RKO (cell line): ENCODE measurements around the gene TIMM17A.

Source experiments
- DNase-seq: peaks from one replicate; pipeline ENCODE4 v3.0.0-alpha.2; 2016; ENCODE audit warnings: low spot score

TIMM17A gene

DNA sequence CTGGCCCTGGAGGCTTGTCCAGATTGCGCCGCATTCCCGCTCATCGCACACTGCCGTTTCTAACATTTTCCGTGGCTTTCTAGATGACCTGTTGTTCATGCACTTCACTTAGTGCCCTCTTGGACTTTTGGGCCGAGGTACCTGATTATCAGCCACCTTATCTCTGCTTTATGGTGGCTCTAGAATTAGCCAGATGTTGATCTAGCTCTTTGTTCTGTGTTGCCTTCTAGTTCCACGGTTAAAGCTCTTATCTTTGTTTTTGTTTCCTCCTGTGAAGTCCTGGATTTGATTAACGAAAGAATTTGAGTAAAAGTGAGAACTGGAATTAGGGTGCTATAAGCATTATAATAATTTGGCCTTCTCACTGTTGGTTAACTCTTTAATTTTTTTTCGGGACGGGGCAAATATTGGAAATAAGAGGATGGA is 28.1 kb downstream of the TIMM17A start:
- DNase-seq, result no peak

DNA sequence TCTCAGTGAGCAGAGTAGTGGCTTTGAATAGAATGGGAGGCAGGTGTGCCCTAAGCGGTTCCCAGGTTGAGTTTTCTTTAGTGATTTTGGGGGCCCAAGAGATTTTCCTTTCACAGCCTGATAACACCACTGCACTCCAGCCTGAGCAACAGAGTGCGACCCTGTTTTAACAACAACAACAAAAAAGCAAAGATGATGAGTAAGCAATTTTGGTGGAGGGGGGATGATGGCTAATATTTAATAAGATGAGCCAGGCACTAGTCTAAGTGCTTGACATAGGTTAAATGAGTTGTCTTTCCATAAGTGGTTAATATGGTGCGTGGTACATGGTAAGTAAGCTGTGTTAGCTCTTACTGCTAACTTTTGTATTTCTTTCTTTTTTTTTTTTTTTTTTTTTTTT is 29.1 kb downstream of the TIMM17A start:
- DNase-seq, result no peak

DNA sequence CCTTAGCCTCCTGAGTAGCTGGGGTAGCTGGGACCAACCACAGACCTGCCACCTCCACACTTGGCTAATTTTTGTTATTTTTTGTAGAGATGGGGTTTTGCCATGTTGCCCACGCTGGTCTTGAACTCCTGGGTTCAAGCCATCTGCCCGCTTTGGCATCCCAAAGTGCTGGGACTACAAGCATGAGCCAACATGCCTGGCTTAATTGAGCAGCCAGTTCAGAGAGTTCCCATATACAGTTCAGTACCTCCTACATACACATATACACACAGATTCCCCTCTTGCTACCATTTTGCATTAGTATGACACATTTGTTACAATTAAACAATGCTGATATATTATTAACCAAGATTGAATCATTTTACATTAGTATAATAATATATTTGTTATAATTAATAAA is 30.1 kb downstream of the TIMM17A start:
- no peak for DNase-seq

DNA sequence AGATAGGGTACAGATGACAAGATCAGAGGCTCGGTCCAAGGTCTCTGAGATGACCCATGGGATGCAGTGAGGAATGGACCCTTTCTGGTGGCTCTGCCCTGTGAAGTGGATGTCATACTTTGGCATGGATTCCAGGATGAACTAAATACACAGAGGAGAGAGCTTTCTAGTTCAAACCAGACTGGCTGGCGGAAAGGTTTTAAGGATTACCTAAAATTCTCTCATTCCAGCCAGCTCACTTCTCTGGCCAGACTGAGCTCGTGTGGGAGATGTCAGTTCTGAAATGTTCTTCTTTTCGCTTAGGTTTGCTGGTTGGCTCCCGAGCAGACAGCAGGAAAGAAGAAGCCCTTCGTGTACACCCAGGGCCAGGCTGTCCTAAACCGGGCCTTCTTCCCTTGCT is 33.3 kb downstream of the TIMM17A start:
- no peak for DNase-seq

DNA sequence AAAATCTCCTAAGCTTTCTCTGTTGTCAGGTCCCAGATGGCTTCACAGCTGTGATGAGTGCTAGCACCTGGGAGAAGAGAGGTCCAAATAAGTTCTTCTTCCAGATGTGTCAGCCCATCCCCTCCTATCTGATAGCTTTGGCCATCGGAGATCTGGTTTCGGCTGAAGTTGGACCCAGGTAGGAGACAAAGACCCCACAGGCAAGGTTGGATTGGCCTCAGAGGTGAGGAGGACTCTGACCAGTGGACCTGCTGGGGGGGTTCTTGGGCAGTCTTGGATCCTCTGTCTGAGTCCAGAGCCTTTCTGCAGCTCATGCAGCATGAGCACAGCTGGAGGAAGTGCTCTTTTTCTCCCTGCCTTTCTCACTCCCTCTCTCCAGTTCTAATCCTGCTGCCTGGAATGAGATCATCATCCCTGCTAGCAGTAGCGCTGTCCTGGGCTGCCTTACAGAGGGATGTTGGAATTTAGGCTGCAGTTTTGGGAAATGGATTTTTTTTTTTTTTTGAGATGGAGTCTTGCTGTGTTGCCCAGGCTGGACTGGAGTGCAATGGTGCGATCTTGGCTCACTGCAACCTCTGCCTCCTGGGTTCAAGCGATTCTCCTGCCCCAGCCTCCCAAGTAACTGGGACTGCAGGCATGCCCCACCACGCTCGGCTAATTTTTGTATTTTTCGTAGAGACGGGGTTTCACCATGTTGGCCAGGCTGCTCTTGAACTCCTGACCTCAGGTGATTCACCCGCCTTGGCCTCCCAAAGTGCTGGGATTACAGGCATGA is 34.2 kb downstream of the TIMM17A start:
- no peak for DNase-seq

DNA sequence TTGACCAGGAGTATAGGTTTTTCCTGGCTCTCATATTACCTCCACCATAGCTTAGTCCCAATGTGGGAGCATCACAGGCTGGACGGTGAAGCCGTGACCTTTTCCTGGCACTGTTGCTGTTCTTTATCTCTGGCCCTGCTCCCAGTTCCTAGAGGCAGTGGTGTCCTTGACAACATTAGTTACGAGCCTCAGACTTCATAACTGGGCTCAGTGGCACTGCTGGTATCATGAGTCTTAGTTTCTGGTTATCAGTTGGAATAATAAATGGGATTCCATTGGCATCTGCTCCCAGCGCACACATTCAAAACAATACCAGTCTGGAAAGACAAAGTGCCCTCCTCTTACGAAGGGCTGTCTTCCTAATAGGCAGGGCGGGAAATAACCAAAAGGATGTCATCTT is 35.1 kb downstream of the TIMM17A start:
- no peak for DNase-seq

DNA sequence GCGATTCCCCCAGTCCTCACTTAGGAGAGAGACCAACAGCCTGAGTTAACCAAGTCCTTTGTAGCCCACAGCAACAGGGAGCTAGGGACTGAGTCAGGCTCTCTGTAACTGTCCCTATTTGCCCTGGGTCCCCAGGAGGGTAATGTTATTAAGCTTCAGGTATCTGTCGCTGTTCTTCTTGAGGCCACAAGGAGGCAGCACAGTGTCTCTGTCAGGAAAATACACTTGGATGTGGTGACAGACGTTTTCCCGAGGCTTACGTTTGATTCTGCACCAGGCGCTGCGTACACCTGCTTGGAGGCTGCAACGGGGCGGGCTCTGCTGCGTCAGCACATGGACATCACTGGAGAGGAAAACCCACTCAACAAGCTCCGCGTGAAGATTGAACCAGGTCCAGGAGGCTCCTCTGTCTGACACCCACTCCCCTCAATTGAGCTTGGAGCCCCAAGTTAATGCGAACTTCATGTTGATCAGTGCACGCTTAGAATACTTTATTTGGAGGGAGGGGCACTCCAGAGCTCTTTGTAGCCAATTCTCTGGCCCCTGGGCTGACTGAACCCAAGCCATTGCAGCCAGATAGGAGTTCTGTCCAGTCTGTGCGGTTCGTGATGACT is 44.4 kb downstream of the TIMM17A start:
- DNase-seq, result peak; percentile 61

DNA sequence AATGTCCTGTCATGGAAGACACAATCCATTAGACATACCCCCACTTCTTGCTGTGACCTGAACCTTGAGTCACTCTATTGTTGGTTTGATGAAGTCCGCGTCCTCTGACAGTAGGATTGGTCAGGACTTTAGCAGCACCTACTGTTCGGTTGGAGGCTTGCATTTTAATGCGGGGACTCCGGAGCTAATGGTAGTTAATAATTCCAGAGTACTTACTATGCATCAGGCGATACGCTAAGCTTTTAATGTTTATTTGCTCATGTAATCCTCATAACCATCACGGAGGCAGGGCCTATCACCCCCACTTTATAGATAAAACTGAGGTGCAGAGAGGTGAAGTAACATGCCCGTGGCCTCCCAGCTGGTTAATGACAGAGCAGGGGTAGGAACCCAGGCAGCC is 47.2 kb downstream of the TIMM17A start:
- no peak for DNase-seq

DNA sequence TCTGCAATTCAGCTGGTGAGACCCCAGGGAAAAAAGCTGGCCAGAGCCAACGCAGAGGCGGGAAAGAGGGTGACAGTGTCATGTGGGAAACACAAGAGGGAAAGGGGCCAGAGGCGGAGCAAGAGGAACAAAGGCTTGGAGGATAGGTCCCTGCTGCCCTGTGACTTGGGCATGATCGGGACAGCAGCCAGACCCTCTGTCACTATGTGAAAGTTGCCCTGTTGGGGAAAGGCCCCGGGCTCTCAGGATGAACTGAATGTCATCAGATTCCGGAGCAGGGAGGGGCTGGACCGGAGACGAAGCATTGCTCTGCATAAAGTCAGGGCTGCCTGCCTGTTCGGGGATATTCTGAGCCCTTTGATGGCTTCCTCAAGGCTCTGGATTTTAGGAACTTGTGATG is 49.4 kb downstream of the TIMM17A start:
- no peak for DNase-seq

DNA sequence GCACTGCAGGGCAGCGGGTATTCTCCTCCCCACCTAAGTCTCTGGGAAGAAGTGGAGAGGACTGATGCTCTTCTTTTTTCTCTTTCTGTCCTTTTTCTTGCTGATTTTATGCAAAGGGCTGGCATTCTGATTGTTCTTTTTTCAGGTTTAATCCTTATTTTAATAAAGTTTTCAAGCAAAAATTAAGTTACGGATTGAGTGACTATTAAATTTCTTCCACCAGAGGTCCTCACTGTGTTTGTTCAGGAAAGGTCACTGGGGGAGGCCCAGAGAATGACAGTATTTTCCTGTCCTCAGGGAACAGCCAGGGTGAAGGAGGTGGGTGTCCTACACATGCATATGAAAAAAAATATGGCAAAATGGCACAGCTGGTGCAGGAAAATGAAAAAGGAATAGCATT is 50.7 kb downstream of the TIMM17A start:
- DNase-seq, result peak; percentile 46

DNA sequence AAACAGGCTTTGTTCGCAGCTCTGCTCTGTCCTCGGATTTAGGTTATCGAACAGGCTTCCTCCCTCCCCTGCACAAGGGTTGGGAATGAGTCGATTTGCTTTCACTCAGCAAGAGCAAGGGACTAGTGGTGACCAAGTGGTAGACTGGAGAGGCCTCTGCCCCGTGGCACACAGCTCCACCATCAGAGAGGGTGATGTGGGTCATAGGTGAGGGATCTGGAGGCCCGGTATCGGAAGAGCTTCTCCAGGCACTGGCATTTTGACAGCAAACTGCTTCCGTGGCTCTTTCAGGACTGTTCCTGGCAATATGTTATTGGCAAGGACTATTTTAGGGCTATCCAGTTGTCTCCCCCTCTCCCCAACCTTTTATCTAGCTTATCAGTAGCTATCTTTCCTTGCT is 52.0 kb downstream of the TIMM17A start:
- no peak for DNase-seq

DNA sequence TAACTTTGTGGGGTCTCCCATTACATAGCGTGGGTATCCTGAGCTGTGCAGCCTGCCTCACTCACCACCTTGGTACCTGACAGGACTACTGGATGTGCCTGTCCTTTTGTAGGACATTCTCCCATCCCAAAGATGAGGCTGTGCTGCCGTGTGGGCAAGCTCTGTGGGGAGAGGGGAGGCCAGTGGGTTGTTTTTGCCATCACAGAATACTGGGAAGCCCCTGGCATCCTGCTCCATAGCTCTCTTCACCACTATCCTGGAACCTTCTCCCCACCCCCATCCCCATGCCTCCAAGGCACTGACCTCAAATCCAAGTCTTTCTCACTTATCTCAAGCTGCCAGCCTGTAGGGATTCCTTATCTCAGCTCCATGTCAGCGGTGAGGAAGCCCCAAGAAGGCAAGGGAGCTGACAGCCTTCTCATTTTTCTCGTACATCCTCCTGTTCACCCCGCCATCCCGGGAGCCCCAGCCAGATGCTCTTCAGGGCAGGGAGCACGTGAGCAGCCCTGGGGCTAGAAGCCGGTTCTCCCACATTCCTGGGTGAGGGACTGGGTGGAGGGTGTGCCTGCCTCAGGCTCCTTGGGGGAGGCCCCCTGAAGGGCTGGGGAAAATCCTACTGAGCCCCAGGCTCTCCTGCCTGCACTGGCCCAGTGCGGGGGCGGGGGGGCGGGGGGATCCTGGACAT is 52.6 kb downstream of the TIMM17A start:
- DNase-seq, result no peak

DNA sequence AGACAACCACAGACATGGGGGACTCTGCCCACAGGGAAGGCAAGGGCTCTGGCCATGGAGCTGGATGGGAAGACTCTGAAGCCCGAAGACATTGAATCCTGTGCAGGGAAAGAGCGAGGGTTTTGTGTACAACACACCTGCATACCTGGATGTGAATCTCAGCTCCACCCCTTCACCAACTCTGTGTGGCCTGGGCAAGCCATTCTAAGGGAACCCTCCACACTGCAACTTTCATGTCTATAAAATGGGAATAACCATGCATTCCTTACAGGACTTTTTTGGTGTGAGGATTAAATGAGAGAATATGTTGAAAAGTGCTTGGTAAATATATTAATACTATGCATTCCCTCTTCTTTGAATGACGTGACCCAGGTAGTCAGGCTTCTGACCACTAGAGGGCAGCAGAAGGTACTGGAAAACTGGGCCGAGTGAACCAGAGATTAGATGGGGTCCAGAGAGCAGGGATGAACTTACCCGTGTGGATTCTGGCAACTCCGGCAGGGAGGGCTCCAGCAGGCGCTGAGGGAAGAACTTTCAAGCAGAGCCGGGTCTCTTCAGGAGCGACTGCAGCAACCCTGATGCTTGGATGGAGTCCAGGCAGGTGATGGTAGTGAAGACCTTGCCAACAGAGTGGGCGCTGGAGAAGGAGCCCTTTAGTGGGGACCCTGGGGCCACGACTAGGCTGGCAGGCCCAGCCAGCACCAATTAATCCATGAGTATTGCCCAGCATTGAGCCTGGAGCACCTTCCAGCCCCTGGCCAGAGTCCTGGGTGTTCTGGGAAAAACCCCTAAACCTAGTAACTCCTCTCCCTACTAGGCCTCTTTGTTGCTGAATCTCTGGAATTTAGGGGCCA is 54.2 kb downstream of the TIMM17A start:
- peak; percentile 65 for DNase-seq

DNA sequence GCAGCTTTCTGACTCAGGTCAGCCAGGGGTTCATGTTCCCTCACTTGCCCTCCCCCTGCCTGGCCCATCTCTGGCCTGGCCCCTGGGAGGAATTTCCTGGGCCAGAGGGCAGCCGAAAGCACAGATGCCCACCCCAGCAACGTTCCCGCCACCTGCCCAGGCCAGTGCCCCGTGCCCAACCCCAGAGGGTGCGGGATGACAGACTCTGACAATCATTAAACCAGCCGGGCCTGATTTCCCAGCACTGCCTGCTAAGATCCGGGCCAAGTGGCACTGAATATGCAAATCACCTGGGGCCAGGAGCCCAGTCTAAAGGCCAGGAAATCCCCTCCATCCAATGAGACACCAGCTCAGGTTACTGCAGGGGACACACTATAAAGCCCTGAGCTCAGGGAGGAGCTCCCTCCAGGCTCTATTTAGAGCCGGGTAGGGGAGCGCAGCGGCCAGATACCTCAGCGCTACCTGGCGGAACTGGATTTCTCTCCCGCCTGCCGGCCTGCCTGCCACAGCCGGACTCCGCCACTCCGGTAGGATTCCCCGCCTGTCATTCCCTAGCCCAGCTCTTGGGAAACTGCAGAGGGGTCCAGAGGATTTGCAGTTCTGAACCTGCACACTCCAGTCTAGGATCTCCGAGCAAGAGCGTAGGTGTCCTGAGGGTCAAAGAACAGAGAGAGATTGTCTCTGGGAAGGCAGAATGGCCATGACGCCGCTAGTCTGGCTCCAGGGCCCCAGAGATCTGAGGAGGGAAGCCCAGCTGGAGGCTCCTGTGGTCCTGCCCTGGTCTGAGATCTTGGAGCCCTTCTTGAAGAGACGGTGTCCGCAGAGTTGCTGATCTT is 55.1 kb downstream of the TIMM17A start, which contains the start of gene ELF3:
Gene ELF3, plus strand, starts transcription at position 408 of the 836 bp plus-strand sequence. CDS start 550 bp downstream, outside the sequence.
- no peak for DNase-seq

DNA sequence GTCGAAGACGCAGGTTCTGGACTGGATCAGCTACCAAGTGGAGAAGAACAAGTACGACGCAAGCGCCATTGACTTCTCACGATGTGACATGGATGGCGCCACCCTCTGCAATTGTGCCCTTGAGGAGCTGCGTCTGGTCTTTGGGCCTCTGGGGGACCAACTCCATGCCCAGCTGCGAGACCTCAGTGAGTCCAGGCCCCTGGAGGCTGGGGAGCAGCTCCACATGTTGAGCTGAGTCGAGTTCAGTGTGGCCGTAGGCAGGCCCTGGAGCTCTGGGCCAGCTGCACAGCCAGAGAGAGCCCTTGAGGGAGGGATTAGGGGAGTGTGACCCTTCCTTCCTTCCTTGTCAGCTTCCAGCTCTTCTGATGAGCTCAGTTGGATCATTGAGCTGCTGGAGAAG is 56.7 kb downstream of the TIMM17A start:
- DNase-seq, result no peak

DNA sequence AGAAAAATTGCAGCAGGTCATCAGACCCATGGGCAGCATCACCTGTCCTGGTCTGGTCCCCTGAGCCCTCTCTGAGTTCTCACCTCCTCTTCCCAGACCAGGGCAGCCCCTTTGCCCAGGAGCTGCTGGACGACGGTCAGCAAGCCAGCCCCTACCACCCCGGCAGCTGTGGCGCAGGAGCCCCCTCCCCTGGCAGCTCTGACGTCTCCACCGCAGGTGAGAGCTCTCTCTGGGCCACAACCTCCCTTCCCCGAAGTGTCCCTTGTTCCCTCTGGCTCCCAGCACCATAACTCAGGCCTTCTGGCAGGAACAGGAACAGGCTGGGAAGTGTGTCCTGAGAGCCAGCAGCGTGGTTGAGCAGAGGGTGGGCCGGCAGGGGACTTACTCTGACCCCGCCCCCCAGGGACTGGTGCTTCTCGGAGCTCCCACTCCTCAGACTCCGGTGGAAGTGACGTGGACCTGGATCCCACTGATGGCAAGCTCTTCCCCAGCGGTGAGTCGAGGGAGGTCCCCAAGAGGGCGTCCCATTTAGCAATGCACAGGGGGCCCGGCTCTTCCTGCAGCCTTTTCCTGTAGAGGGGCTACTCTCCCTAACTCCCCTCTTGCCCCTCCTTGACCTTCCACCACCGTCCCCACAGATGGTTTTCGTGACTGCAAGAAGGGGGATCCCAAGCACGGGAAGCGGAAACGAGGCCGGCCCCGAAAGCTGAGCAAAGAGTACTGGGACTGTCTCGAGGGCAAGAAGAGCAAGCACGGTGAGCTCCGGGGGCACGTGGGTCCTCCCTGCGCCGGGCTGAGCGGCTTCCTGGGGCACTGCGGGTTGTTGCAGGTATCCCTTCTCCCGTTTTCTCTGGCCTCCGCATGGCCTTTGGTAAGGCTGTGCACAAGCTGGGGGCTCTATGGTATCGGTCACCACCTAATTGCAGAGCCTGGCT is 57.5 kb downstream of the TIMM17A start:
- DNase-seq, result no peak

DNA sequence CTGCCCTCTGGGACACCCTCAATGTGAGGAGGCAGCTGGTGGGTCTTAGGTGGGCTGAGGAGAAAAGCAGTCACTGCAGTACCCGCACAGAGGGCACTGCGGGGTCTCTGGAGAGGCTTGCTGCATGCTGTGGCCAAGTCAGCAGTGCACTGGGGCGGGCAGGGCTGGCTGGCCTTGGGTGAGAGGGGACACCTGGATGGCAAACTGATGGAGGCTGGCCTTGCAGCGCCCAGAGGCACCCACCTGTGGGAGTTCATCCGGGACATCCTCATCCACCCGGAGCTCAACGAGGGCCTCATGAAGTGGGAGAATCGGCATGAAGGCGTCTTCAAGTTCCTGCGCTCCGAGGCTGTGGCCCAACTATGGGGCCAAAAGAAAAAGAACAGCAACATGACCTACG is 58.3 kb downstream of the TIMM17A start:
- DNase-seq, result no peak

DNA sequence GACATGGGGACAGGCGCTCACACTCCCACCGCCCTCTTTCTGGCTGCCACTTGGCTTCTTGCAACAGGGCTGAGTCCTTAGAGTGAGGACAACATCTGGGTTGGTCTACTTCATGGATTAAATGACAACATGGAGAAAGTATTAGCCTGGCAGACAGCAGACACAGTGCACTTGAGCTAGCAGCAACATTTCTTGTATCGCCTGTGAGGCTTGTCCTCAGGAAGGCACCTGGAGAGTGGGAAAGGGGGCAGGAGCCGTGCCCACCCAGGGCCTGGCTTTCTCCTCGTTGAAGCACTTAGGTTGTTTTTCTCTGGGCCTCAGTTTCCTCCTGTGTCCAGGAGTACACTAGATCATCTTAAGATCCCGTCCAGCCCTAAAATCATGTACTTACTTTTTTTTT is 58.8 kb downstream of the TIMM17A start:
- no peak for DNase-seq

DNA sequence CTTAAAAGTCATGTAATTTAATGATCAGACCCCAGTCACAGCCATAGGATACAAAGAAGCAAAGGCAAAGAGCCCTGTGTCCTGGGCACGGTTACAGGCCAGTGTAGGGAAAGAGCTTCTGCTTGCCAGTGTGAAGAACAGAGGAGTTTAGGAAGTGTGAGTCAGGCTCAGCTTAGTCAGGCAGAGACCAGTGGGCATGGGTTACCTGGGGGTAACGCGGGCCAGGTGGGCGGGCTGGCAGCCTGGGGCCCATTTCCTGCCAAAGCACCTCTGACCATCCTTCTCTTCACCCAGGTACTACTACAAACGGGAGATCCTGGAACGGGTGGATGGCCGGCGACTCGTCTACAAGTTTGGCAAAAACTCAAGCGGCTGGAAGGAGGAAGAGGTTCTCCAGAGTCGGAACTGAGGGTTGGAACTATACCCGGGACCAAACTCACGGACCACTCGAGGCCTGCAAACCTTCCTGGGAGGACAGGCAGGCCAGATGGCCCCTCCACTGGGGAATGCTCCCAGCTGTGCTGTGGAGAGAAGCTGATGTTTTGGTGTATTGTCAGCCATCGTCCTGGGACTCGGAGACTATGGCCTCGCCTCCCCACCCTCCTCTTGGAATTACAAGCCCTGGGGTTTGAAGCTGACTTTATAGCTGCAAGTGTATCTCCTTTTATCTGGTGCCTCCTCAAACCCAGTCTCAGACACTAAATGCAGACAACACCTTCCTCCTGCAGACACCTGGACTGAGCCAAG is 59.8 kb downstream of the TIMM17A start:
- DNase-seq, result no peak

DNA sequence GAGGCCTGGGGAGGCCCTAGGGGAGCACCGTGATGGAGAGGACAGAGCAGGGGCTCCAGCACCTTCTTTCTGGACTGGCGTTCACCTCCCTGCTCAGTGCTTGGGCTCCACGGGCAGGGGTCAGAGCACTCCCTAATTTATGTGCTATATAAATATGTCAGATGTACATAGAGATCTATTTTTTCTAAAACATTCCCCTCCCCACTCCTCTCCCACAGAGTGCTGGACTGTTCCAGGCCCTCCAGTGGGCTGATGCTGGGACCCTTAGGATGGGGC is 60.3 kb downstream of the TIMM17A start:
- no peak for DNase-seq
